Amygdala (tissue), 56 donors: ENCODE data around the gene STRN3.

ENCODE experiments used
- DNase-seq, 56 donors: peaks; one replicate each; lab custom pipeline; 2025; lab: John Stamatoyannopoulos, UW

Gene STRN3

GRCh38 chr14:31003284-31003683 lies 22.9 kb downstream of the STRN3 start:
- no peak for DNase-seq

- no peak for DNase-seq
Measured at GRCh38 chr14:31001339-31001658, 24.9 kb downstream of the STRN3 start.

- no peak for DNase-seq
Measured at GRCh38 chr14:31000629-31001338, 25.4 kb downstream of the STRN3 start.

GRCh38 chr14:30999038-30999773 lies 27.0 kb downstream of the STRN3 start:
- DNase-seq, result no peak

GRCh38 chr14:30998100-30998706 lies 28.0 kb downstream of the STRN3 start:
- no peak for DNase-seq

- no peak for DNase-seq
Measured at GRCh38 chr14:30996892-30997659, 29.1 kb downstream of the STRN3 start.

GRCh38 chr14:30995689-30996088 lies 30.5 kb downstream of the STRN3 start:
- no peak for DNase-seq

GRCh38 chr14:30994681-30995620 lies 31.2 kb downstream of the STRN3 start:
- DNase-seq, result no peak

GRCh38 chr14:30993071-30993470 lies 33.1 kb downstream of the STRN3 start:
- no peak for DNase-seq

- DNase-seq, result no peak
Measured at GRCh38 chr14:30991408-30991807, 34.8 kb downstream of the STRN3 start.

GRCh38 chr14:30990770-30991169 lies 35.4 kb downstream of the STRN3 start:
- no peak for DNase-seq

GRCh38 chr14:30988509-30988908 lies 37.7 kb downstream of the STRN3 start:
- DNase-seq, result no peak

- DNase-seq, result no peak
Measured at GRCh38 chr14:30985796-30986195, 40.4 kb downstream of the STRN3 start.

- DNase-seq, result no peak
Measured at GRCh38 chr14:30983858-30984257, 42.3 kb downstream of the STRN3 start.

- no peak for DNase-seq
Measured at GRCh38 chr14:30982533-30982932, 43.6 kb downstream of the STRN3 start.

GRCh38 chr14:30980980-30981379 lies 45.2 kb downstream of the STRN3 start:
- no peak for DNase-seq

- DNase-seq, result peak in 5 of 56 donors; percentile 3 to 23 (median 18)
Measured at GRCh38 chr14:30980106-30980704, 46.0 kb downstream of the STRN3 start.

- no peak for DNase-seq
Measured at GRCh38 chr14:30977752-30978151, 48.4 kb downstream of the STRN3 start.

GRCh38 chr14:30974628-30975027 lies 51.6 kb downstream of the STRN3 start:
- no peak for DNase-seq
